Measurements from ENCODE around the gene TIMM22. TPM values are rescaled to one million over a fixed set of nuclear protein-coding genes. Genes with fewer than 3 reads are reported as not detected.
"Not testable (repeated sequence)": the region's sequence is repeated elsewhere in the genome, so short reads cannot be mapped to it uniquely, and the experiment has no call there.

TIMM22 gene
- total and polyA plus RNA-seq, 12 donors: 7.8 to 49.0 (median 15.2) TPM

GRCh38 chr17:987931-988330 lies 9.0 kb upstream of the TIMM22 start:
- H3K27me3 ChIP-seq: no peaks in the 10 kb centered on the region
- no peak overlapping the region for H3K27ac ChIP-seq
- no peaks in the 10 kb centered on the region for H3K4me1 ChIP-seq (replicated peaks in 1 of 2)
- no peaks in the 10 kb centered on the region for H3K36me3 ChIP-seq (replicated peaks in 1 of 2)
- intact Hi-C loops (cut with DNase I): loop anchor here in 1 of 2 donors (10.0 kb wide), 1 partner anchor 273 kb away; the partner anchor contains the start of gene VPS53
- TF ChIP-seq POLR2A (IDR thresholded peaks at IDR 0.05) (no peak), CTCF (IDR thresholded peaks at IDR 0.05) (no peak)
- WGBS, 4 donors: 84 to 95% (median 90%) methylated on average over 7 to 15 of the region's 15 CpGs
- H3K9me3 ChIP-seq (replicated peaks in 1 of 3): no peaks in the 10 kb centered on the region
- H3K4me3 ChIP-seq: no peak overlapping the region
- DNase-seq: no peak

GRCh38 chr17:988561-988960 lies 8.4 kb upstream of the TIMM22 start:
- Histone ChIP-seq H3K9me3 (replicated peaks in 1 of 3) (no peaks in the 10 kb centered on the region), H3K36me3 (replicated peaks in 1 of 2) (no peaks in the 10 kb centered on the region), H3K27me3 (no peaks in the 10 kb centered on the region), H3K4me1 (replicated peaks in 1 of 2) (no peaks in the 10 kb centered on the region), H3K4me3 (no peak overlapping the region), H3K27ac (no peak overlapping the region)
- intact Hi-C loops (cut with DNase I): loop anchor here in 1 of 2 donors (10.0 kb wide), 1 partner anchor 274 kb away; the partner anchor contains the start of gene VPS53
- TF ChIP-seq CTCF (IDR thresholded peaks at IDR 0.05) (no peak), POLR2A (IDR thresholded peaks at IDR 0.05) (no peak)
- WGBS, 4 donors: 87 to 90% (median 88%) methylated on average over 8 to 11 of the region's 11 CpGs
- DNase-seq: no peak

- H3K27ac ChIP-seq: no peak overlapping the region
- H3K27me3 ChIP-seq: no peaks in the 10 kb centered on the region
- peaks cover 7 to 10% of the 10 kb centered on the region in 2 donors for H3K4me1 ChIP-seq (replicated peaks in 1 of 2)
- H3K4me3 ChIP-seq: no peak overlapping the region
- no peaks in the 10 kb centered on the region for H3K36me3 ChIP-seq (replicated peaks in 1 of 2)
- intact Hi-C loops (cut with DNase I): no loop called here
- 65 to 71% (median 66%) methylated on average over 4 to 13 of the region's 13 CpGs for WGBS, 4 donors
- TF ChIP-seq CTCF (IDR thresholded peaks at IDR 0.05): no peak
- TF ChIP-seq POLR2A (IDR thresholded peaks at IDR 0.05): no peak
- no peak for DNase-seq
- no peaks in the 10 kb centered on the region for H3K9me3 ChIP-seq (replicated peaks in 1 of 3)
Measured at GRCh38 chr17:992933-993332, 4.0 kb upstream of the TIMM22 start.

GRCh38 chr17:995324-995723 lies 1.6 kb upstream of the TIMM22 start:
- DNase-seq; intact Hi-C loops (cut with DNase I); H3K27ac ChIP-seq; H3K4me3 ChIP-seq; H3K27me3 ChIP-seq; H3K9me3 ChIP-seq (replicated peaks in 1 of 3): not testable (repeated sequence)
- 74 to 83% (median 81%) methylated on average over 8 of the region's 8 CpGs for WGBS, 4 donors
- Histone ChIP-seq H3K4me1 (replicated peaks in 1 of 2) (peaks cover 10 to 20% of the 10 kb centered on the region in 2 donors), H3K36me3 (replicated peaks in 1 of 2) (peaks cover 0 to 10% of the 10 kb centered on the region in 2 donors)

GRCh38 chr17:998111-998510 lies 1.2 kb downstream of the TIMM22 start:
- peak overlapping the region in 1 of 5 donors; percentile 92 for H3K27ac ChIP-seq
- DNase-seq: no peak
- 19 to 34% (median 27%) methylated on average over 2 of the region's 2 CpGs for WGBS, 4 donors
- peaks cover 10 to 48% of the 10 kb centered on the region in 2 donors for H3K4me1 ChIP-seq (replicated peaks in 1 of 2)
- H3K27me3 ChIP-seq: no peaks in the 10 kb centered on the region
- TF ChIP-seq CTCF (IDR thresholded peaks at IDR 0.05) (no peak), POLR2A (IDR thresholded peaks at IDR 0.05) (no peak)
- H3K4me3 ChIP-seq: peak overlapping the region in 1 of 4 donors; percentile 95
- no peaks in the 10 kb centered on the region for H3K9me3 ChIP-seq (replicated peaks in 1 of 3)
- peaks cover 0 to 37% of the 10 kb centered on the region in 2 donors for H3K36me3 ChIP-seq (replicated peaks in 1 of 2)
- intact Hi-C loops (cut with DNase I): no loop called here

All from adrenal gland (tissue), 12 donors.